Measurements from ENCODE around the gene ROS1.
A peak's percentile ranks its signal among the peaks of the same experiment; 100 is the strongest.

Gene ROS1

DNA sequence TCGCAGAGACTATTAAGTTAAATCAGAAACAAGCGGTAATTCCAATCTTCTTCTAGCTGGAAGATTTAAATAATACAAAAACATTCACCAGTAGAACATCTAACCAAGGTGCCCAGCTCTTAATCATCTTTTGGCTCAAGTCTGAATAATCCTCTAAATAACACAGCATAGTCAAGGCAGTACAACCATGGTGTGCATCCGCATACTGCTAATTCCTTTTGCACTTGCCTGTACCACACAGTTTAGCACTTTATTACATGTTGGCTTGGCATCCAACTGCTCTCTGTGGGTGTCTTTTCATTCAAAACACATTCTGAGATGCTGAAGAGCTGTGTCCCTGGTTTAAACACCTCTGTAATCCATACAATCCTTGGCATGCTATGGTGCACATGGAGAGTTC is 118.1 kb downstream of the ROS1 start:
- no peak for DNase-seq

DNA sequence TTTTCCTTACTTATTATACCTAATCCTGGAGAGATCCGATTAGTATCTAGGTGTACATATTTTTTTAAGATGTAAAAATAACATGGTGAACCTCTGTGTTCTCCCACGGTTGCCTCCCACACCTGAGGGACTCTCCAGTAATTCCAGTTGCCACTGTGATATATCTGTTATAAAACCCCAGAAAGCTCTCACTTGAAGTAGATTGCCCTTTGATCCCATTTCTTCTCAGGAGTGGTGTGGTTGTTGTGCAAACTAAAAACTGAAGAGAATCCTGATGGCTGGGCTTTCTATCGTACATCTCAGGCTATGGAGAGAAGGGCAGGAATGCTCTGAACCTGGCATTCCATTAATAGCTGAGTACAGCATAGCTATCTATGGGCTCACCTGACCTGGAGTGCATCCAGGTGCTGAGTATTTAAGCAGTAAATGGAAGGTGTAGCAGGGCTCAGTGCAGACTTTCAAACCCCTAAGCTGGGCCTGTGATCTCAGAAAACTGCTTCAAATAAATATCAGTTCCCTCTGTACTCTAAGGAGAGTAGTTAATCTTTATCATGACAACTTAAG is 119.4 kb downstream of the ROS1 start:
- no peak for DNase-seq

DNA sequence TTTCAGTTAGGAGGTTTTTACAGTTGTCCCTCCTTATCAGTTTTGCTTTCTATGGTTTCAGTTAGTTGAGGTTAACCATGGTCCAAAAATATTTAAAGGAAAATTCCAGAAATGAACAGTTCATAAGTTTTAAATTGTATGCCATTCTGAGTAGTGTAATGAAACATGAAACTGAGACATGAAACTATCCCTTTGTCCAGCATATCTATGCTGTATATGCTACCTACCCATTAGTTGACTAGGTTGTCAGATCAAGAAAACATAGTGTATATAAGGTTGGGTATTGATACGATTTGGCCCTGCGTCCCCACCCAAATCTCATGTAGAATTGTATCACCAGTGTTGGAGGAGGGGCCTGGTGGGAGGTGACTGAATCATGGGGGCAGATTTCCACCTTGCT is 121.3 kb downstream of the ROS1 start:
- no peak for DNase-seq

DNA sequence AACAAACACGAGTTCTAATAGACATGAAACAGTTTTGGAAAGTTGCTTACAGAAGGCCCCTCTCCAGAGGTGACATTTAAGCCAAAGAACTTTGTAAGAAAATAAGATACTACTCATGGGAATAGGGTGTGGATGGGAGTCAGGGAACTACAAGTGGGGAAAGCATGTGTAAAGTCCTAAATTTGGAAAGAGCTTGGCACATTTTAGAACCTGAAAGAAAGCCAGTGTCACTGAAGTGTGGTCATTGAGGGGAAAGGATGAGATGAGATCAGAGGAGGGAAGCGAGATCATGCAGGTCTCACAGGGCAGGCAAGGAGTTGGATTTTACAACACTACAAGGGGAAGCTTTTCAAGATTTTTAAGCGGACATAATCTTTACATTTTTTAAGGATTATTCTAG is 122.4 kb downstream of the ROS1 start:
- DNase-seq = no peak

DNA sequence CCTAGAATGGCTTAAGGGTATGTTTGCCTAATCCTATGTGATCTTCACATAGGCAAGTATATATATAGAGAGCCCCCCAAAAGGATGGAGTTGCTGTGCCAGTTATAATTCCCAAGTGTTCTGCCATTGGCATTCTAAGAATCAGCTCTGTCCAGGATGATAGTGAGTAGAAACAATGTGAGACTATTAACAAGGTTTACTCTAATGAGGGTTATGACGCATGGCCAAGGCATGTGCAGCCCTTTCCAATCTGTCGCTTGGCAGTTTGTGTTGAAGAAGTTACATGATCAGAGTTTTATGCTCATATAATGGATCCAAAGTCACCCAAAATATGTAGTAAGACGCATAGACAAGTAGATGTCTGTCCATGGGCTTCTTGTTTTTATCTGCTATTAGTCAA is 126.8 kb downstream of the ROS1 start:
- no peak for DNase-seq

DNA sequence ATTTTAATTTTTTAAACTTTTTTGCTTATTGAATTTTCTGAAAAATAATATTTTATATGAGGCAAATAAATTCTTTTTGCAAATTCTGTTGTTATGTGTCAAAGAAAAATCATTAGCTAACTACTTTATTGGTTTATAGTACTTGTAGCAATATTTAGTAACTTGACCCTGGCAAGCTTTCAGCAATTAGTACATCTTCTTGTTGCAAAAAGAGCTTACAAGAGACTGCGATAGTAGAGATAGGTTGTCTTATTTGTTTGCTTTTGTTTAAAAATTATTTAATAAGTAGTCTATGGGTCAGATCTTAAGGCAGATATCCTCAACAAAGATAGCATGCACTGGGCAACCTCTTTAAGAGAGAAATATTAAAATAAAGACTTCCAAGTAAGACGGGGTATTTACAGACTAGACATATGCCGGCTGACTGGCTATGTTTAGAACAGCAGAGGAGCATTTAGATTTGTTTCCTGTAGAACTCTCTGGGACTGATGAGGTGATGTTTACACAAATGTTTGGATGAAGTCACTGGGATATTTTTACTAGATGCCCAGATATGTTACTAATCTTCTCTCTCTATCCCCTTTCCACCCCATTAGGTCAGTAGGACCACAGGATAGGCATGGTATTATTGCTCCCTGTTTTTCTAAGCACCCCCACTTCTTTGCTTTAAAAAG is 135.4 kb downstream of the ROS1 start:
- no peak for DNase-seq

DNA sequence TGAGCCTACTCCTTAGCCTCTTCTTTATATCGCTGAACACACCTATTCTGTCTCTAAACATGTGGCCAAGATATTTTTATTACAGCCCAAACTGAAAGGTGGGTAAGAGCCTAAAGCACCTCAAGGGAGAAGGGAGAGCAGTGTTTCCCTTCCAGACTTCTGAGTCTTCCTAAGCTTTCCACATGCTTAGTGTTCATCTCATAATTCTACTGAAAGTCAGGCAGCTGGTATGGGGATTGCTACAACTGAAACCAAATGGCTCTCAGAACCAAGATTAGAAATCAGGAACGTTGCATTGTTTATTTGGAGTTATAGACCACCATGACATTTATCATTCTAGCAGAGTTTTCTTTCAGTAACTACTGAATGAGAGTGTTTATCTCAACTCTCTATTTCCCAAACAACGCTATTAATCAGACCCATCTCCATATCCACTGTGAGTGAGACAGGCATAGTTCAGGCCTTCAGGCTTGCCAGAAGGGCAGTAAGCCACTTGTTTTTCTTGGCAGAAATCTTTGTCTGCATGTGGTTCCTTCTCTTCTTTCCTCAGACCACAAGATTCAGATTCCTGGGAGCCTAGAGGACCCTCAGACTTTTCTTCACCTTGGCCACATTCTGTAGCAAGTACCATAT is 137.5 kb downstream of the ROS1 start:
- DNase-seq = no peak

DNA sequence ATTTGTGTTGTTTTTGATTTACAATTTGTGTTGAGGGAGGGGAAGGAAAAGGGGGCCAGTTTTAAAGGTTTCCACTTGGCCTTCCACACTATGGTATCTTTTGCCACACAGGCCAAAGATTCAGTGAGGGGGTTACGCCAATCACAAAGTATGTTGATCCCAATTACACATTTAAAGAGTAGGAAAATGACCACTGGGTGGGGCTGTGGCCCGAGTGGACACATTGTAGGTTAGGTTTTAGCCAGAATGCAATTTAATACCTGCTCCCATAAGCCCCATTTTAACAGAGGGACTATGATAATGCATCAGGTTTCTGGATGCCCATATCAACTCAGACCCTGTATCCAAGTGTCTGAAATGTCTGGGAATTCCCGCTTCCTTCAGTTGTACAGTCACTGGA is 144.8 kb downstream of the ROS1 start:
- no peak for DNase-seq

DNA sequence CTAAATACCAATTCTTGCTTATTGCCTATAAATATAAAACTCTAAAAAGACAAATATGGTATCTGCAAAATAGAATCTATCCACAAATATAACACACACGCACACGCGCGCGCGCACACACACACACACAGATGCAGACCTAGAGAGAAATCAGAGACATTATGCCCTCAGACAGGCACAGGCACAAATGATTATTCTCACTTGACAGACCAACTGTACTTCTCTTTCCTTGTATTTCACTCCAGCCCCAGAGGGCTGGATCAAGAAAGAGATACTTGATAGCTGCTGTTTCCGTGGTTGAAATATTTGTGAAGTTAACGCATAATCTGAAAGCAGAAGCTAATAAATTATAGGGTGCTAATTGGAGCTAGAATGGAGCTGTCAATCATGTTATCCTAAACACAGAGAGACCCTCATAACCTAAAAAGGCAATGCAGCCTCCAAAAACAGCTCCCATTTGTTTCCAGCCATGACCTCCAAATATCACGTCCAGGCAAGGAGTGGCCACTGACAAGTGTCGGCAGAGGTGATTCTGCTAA is 148.9 kb downstream of the ROS1 start:
- no peak for DNase-seq

DNA sequence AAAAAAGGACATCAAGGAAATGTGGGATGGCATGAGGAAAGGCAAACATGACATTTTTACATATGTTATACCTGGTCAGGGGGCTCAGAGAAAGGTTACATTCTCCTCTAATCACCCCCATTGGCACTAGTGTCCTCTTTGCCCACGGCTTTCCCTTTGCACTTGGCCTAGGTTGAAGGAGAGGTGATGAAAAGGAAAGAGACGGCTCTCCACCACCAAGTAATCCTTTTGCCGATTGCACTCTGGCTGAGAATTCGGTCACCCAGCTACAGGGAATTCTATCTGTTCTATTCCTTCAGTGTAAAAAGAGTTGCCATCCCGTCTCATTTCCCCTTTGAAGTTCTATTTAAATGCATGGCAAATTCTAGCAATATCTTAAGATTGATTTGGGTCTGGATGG is 150.0 kb downstream of the ROS1 start:
- no peak for DNase-seq

DNA sequence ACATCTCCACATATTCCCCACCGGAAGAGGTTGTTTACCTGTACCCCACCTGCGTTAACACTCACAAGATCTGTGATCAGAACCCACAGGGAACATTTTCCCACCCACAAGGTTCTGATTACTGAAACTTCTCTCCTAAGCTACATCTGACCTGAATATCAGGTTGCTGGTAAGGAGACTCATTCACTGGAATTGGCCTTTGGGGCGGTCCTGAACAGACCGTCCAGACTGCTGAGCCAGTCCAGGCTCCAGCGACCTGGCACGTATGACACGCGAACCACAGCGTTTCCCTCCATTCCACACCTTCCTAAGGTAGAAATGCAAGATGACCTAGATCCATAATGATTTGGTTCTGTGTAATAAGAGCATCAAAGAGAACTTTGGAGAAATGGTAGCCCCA is 150.5 kb downstream of the ROS1 start:
- DNase-seq = no peak

DNA sequence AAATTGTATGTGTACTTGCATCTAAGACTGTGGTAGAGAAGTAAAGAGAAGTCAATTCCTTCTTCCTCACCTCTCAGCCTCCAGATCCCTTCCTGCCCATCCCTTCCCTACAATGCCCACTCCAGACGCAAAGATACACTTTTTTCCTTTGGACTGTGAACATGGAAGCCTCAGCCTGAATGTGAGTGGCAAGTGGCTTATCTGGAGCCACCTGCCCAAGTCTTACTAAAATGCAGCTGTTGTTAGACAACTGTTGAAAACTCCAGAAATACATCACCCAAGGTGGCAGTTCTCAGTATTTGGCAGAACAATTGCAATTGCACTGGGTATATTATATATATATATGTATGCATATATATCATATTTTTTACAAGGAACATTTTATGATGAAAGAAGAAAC is 152.9 kb downstream of the ROS1 start:
- no peak for DNase-seq

DNA sequence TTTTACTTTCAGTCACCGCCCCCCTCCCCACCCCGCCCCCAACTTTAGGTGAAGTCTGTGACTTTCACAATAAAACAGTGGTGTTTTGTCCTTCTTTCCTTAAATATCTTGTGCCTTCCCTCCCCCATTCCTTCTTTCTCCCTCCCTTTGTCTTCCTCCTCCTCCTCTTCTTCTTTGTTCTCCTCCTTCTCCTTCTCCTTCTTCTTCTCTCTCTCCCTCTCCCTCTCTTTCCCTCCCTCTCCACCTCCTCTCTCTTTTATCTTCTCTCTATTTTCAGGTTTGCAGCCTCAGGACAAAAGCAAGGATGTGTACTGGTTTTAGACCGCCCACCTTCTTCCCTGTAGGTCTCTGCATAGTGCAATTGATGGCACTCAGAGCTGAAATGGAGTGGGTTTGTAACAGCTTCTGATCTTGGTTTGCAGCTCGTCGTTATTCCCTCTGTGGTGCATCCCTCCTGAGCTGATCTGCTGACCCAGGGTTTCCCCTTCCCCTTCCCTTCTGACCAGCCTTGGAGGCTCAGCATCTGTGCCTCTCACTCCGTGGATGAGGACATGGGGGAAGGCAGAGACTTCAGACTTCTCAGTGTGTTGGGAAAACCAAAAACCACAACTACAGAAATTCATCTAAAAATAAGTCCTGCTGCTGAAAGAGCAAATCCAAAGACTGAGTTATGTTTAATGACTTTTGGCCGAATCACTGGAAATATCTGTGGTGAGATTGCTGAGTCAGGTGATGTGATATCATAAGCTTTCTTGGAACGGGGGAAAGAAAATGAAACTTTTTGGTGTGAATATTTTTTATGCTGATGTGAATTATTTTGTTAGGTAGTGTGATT is 153.5 kb downstream of the ROS1 start:
- no peak for DNase-seq

DNA sequence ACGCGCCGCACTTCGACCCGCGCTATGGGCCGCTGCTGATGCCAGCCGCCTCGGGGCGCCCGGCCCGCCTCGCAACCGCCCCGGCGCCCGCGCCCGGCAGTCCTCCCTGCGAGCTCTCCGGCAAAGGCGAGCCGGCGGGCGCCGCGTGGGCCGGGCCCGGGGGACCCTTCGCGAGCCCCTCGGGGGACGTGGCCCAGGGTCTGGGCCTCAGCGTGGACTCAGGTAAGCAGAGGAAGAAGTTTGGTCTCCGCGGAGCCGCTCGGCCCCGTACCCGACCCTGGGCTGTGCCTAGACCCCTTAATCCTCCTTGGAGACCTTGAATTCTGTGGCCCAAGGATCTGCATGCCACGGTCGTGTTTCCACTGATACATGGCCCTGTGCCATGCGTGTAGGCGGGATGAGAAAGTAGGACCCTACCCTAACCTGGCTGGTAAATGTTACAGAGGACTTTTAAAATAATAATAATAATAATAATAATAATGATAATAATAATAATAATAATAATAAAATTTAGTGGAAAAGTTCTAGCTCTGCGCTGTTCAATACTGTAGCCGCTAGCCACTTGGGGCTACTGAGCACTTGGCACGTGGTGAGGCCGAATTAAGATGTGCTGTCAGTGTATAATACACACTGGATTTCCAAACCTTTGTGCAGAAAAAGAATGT is 154.8 kb downstream of the ROS1 start:
- no peak for DNase-seq

DNA sequence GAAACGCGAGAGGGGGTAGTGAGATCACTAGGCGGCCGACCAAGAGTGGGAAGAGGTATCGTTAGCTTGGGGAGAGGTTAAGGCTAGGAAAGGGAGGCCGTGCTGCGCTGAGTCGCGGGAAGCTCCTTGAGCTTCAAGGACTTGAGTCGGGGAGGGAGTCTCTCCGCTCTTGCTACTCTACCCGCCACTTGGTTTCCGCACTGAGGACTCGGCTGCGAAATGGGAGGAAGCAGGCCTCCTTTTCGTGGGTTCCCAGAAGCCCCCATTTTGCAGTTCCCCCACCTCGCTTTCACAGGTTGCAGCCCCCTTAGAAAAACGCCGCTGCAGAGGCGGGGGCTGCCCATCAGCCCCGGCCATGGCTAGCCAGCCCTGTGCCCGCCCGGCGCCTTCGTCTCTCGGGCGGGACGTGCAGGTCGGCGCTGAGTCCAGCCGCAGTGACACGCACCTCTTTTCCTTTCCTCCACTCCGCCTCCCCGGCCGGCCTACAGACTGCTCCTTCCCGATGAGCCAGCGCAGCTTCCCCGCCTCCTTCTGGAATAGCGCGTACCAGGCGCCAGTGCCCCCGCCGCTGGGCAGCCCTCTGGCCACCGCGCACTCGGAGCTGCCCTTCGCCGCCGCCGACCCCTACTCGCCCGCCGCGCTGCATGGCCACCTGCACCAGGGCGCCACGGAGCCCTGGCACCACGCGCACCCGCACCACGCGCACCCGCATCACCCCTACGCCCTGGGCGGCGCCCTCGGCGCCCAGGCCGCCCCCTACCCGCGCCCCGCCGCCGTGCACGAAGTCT is 155.5 kb downstream of the ROS1 start:
- DNase-seq = peak; percentile 7

DNA sequence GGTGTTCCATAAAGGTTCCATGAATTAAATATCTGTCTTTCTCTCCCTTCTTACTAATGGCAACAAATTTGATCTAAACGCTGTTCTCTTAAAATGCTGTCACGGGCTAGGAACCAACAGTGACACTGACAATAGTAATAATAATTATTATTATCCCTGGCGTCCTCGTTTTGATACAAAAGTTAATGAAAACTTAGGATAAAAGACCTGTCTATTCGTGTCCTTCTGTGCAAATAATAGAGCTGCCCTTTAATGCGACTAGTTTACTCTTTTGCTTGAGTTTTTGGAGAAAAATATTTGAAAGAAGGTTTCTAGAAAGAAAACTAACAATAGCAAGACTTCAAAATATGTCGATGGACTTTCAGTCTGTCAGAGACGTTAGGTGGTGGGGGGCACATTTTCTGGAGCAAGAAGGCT is 156.1 kb downstream of the ROS1 start:
- no peak for DNase-seq

DNA sequence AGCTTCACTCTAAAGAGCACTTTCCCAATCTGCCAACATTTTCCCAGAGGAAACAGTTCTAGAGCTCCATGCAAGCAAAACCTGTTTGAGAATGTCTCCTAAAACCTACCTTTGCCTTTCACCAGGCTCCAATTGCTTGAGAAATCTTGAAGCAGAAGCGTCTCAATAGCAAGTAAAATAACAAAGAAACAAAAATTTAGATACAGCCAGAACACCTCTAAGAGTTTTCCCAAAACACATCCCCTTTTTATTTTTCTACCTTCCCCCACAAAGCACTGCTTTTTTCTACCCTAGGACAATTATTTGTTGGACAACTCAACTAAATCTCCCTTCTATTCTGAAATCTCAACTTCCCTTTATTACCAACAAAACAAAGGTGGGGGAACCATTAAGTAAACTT is 156.8 kb downstream of the ROS1 start:
- DNase-seq = no peak

DNA sequence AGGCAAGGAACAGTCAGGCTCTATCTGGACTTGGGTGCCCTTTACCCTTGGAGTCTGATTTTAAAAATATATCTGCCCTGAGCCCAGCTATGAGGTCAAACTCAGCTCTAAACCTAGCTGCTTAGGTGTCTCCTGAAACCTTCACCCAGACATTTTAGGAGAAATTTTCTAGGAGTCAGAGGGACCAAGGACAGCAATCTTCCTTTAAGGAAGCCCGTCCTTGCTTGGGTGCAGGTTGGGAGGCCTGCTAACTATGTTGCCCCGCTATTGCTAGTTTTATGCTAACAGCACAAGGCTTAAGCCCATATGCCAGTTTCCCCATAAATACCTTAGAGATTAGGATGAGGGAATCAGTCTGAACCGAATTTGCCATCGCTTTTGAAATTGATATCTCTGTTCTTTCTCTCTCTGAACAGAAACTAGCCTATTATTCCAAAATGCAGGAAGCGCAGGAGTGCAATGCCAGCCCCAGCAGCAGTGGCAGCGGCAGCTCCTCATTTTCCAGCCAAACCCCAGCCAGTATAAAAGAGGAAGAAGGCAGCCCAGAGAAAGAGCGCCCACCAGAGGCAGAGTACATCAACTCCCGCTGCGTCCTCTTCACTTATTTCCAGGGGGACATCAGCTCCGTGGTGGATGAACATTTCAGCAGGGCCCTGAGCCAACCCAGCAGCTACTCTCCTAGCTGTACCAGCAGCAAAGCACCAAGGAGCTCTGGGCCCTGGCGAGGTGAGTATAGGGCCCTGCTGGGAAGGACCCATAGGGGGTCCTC is 157.8 kb downstream of the ROS1 start:
- DNase-seq = no peak

DNA sequence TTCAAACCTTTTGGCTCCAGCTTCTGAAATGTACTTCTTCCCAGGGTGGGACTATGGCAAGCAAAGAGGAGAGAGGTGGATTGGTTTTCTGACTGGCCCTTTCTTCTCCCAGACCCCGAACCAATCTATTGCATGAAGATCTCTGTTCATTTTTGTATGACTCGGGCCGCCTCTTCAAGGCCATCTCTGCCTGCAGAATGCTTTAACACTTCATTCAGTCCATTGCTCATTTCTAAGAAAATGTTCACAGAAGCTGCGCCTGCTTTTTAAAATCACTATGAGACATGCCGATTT is 158.7 kb downstream of the ROS1 start:
- DNase-seq = no peak

DNA sequence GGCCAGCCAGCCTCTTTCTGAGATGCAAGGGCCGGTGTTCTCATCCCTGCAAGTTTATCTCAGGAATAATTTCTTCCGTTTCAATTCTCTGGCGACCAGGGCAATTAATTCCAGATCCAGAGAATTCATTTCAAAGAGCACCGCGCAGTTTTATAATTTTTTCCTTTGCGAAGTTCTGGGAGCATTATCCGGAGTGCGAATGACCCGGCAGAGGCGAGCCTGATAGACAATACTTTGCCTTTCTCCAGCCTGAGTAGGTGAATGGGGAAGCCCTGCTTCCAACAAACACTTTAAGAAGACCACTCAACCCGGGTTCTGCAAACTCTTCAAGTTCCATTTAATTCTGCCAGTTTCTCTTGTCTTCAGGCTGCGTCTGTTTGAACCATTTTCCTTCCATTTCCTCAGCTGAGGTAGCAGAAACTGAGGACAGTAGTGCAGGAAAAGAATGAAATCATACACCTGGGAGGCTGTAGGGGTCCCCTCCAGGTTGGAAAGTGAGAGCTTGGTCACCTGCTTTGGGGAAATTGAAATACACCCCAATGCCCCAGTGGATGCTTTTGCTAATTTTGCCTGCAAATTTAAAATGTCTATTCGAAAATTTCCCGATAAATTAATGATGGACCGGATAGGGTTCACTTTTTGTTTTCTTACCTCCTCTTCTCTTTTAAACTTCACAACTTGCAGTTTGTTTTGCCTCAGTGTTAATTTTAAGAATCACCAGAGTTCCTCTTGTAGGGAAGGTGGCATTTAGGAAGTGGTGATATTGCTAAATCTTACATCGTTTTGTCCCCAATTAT is 159.3 kb downstream of the ROS1 start:
- DNase-seq = no peak
